ENCODE results near the gene TRAM2.

DNA sequence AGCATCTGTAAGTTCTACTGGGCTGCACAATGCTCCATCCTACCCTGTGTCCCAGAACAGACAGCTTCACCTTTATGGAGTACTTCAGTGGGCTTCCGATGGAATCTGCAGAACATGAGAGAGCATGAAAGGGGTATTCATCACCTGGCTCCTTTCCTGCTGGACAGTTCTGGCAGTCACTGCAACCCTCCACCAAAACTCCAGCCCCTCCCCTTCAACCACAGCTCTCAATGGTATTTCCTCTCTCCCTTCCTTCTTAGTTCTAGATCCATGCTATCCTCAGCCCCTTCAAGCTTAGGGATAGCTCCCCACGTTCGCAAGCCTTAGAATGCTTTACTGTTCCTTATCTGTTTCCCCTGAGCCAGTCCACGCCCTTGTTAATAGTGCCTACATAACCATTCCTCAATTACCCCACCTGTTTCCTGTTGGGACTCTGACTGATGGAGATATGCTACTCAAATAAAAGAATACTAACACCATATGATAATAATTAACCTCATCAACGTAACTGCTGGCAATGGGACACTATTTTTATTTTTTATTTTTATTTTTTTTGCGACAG is 26.8 kb downstream of the TRAM2 start:
- TF ChIP-seq, protein P1, sequence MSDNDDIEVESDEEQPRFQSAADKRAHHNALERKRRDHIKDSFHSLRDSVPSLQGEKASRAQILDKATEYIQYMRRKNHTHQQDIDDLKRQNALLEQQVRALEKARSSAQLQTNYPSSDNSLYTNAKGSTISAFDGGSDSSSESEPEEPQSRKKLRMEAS (IDR thresholded peaks at IDR 0.05) = no peak
- TF ChIP-seq, protein P2, sequence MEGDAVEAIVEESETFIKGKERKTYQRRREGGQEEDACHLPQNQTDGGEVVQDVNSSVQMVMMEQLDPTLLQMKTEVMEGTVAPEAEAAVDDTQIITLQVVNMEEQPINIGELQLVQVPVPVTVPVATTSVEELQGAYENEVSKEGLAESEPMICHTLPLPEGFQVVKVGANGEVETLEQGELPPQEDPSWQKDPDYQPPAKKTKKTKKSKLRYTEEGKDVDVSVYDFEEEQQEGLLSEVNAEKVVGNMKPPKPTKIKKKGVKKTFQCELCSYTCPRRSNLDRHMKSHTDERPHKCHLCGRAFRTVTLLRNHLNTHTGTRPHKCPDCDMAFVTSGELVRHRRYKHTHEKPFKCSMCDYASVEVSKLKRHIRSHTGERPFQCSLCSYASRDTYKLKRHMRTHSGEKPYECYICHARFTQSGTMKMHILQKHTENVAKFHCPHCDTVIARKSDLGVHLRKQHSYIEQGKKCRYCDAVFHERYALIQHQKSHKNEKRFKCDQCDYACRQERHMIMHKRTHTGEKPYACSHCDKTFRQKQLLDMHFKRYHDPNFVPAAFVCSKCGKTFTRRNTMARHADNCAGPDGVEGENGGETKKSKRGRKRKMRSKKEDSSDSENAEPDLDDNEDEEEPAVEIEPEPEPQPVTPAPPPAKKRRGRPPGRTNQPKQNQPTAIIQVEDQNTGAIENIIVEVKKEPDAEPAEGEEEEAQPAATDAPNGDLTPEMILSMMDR (IDR thresholded peaks at IDR 0.05; ENCODE audit: control extremely low read depth in 1 of 3, insufficient read depth in 1 of 3, low read depth in 1 of 3, low read length in 3 of 3) = no peak
- TF ChIP-seq, protein P3, sequence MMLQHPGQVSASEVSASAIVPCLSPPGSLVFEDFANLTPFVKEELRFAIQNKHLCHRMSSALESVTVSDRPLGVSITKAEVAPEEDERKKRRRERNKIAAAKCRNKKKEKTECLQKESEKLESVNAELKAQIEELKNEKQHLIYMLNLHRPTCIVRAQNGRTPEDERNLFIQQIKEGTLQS (IDR thresholded peaks at IDR 0.05; ENCODE audit: insufficient read depth, low read depth, low read length) = no peak
- TF ChIP-seq POLR2AphosphoS5 (IDR thresholded peaks at IDR 0.05; ENCODE audit: low read depth, low read length) (no peak), POLR2A (IDR thresholded peaks at IDR 0.05; ENCODE audit: control extremely low read depth in 1 of 2, low read depth in 2 of 2, low read length in 2 of 2) (no peak), RAD21 (IDR thresholded peaks at IDR 0.05 in 1 of 2, conservative IDR thresholded peaks at IDR 0.05 in 1 of 2; ENCODE audit: low read depth in 2 of 2, low read length in 2 of 2) (no peak), ASH2L (IDR thresholded peaks at IDR 0.05; ENCODE audit: low read length) (no peak), EP300 (IDR thresholded peaks at IDR 0.05; ENCODE audit: borderline replicate concordance in 1 of 2, low read depth in 2 of 2, low read length in 2 of 2) (no peak), SIN3A (conservative IDR thresholded peaks at IDR 0.05 in 1 of 2, IDR thresholded peaks at IDR 0.05 in 1 of 2; ENCODE audit: low read depth in 1 of 2, low read length in 2 of 2) (no peak), EZH2 (IDR thresholded peaks at IDR 0.05; ENCODE audit: low read depth, low read length, severe bottlenecking) (no peak)
- TF ChIP-seq, protein P4, sequence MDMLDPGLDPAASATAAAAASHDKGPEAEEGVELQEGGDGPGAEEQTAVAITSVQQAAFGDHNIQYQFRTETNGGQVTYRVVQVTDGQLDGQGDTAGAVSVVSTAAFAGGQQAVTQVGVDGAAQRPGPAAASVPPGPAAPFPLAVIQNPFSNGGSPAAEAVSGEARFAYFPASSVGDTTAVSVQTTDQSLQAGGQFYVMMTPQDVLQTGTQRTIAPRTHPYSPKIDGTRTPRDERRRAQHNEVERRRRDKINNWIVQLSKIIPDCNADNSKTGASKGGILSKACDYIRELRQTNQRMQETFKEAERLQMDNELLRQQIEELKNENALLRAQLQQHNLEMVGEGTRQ (IDR thresholded peaks at IDR 0.05; ENCODE audit: low read length) = no peak
